SHP77 (cell line): Measurements from ENCODE around the gene CTPS2.
"Not testable (repeated sequence)": the region's sequence is repeated elsewhere in the genome, so short reads cannot be mapped to it uniquely, and the experiment has no call there.

ENCODE experiments used
- DNase-seq, 2 experiments: peaks; one replicate each; lab custom pipeline; 2025; lab: John Stamatoyannopoulos, UW

Gene CTPS2

DNA sequence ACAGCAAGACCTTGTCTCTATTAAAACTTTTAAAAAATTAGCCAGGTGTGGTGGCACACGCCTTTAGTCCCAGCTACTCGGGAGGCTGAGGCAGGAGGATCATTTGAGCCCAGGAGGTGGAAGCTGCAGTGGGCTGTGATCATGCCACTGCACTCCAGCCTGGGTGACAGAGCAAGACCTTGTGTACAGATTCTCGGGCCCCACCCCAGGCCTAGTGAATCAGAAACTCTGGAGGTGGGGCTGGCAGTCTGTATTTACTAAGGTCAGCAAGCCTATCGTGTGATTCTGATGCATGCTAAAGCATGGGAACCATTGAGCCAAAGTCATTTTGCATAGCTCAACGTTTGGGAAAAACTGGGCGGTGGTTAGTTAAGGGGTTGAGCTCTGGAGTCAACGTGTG is 59.0 kb downstream of the CTPS2 start:
- no peak for DNase-seq

- DNase-seq, result no peak
Observed at GRCh38 chrX:16651391-16652024, 61.0 kb downstream of the CTPS2 start.

GRCh38 chrX:16649858-16650257 is 62.6 kb downstream of the CTPS2 start, which contains the start of gene S100G:
Gene S100G (plus strand): TSS chrX:16650158. CDS start chrX:16651007, 849 bp downstream.
- DNase-seq, result no peak

DNA sequence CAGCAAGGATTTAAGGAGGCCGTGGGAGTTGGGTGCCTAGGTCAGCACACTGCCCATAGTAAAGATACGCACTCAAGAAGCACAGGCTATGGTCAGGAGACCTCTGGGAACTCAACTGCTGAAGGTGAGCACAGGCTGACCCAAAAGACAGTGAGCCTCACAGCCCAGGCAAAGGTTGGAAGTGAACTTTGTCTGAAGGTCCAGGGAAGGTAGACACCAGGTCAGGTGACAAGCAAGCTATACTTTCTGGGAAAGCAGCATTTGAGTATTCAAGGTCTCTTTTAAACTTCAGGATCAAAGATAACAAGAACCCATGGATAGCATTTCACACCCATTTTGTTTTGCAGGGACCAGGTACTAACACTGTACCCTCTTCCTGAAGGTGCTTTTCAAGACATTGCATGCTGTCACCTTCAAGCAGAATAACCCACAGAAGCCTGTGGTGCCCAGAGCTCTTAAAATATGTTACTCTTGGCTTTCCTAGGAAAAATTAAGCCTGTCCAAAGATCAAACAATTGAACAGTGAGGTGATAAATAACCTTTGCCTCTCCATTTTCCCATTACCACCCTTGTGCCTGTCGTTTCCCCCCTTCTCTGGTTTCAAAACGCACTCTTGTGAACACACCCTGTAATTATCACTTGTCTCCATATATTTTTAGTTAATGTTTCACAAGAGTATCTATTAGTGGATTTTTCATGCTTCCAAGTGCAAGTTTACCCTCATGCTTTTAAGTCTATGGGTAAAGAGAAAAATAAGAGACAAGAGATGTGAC is 65.9 kb downstream of the CTPS2 start:
- DNase-seq, result no peak

GRCh38 chrX:16643176-16643575 is 69.3 kb downstream of the CTPS2 start:
- no peak for DNase-seq

GRCh38 chrX:16640823-16641222 is 71.6 kb downstream of the CTPS2 start:
- no peak for DNase-seq

DNA sequence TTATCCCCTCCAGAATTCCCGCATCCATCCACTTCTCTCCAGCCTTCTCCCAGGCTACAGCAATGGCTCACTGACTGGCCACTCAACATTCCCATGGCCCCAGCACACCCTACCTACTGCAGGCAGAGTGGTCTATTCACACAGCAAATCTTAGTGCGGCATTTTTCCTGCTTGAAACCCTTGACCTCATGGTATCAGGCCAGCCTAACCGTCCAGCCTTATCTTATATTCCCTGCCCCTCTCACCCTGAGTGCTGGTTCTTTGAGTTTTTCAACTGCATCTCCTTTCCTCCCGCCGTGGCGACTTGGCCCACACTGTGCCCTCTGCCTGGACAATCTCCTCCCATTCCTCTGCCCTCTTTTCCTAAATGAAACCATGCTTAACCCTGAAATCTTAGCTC is 72.5 kb downstream of the CTPS2 start:
- no peak for DNase-seq

GRCh38 chrX:16638533-16638932 is 73.9 kb downstream of the CTPS2 start:
- DNase-seq, result no peak

- no peak for DNase-seq
Observed at GRCh38 chrX:16635596-16635995, 76.9 kb downstream of the CTPS2 start.

- DNase-seq, result no peak
Observed at GRCh38 chrX:16635040-16635439, 77.4 kb downstream of the CTPS2 start.

GRCh38 chrX:16633754-16634153 is 78.7 kb downstream of the CTPS2 start:
- DNase-seq, result no peak

DNA sequence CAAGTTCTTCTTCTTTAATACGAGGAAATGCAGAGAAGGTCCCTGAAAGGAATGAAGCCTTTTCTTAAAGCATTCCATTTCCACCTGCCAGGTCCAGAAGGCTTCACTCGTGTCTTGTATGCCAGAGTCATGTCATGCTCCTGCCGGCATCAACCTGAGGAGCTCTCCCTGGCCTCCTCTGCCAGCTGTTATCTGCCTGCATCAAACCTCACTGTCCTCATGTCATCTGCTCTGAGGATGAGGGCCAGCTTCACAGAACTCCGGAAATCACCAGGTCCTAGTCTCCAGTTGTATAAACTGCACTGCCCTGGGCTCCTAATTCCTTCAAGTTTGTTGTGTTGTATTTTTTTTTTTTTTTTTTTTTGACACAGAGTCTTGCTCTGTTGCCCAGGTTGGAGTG is 82.6 kb downstream of the CTPS2 start:
- DNase-seq, result no peak

- no peak for DNase-seq
Observed at GRCh38 chrX:16628946-16629595, 83.4 kb downstream of the CTPS2 start.

DNA sequence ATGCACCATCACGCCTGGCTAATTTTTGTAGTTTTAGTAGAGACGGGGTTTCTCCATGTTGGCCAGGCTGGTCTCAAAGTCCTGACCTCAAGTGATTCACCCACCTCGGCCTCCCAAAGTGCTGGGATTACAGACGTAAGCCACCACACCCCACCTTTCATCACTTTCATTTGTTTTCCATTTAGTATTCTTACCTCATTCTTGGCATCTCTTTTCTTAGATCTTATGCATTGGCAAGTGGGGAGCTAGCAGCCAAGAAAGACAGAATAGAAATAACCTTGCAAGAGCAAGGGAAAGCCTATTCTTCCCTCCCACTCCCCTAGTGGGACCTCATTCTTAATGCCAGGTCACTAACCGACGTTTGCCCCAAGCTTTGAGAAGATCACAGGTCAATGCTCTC is 84.0 kb downstream of the CTPS2 start:
- DNase-seq, result not testable (repeated sequence)

- no peak for DNase-seq
Observed at GRCh38 chrX:16619024-16619423, 93.4 kb downstream of the CTPS2 start.

GRCh38 chrX:16618422-16618821 is 94.0 kb downstream of the CTPS2 start:
- DNase-seq, result no peak

- no peak for DNase-seq
Observed at GRCh38 chrX:16617382-16617781, 95.1 kb downstream of the CTPS2 start.

GRCh38 chrX:16612257-16612897 is 100.1 kb downstream of the CTPS2 start:
- no peak for DNase-seq

GRCh38 chrX:16610654-16611053 is 101.8 kb downstream of the CTPS2 start:
- DNase-seq, result not testable (repeated sequence)

- no peak for DNase-seq
Observed at GRCh38 chrX:16610121-16610621, 102.3 kb downstream of the CTPS2 start.

DNA sequence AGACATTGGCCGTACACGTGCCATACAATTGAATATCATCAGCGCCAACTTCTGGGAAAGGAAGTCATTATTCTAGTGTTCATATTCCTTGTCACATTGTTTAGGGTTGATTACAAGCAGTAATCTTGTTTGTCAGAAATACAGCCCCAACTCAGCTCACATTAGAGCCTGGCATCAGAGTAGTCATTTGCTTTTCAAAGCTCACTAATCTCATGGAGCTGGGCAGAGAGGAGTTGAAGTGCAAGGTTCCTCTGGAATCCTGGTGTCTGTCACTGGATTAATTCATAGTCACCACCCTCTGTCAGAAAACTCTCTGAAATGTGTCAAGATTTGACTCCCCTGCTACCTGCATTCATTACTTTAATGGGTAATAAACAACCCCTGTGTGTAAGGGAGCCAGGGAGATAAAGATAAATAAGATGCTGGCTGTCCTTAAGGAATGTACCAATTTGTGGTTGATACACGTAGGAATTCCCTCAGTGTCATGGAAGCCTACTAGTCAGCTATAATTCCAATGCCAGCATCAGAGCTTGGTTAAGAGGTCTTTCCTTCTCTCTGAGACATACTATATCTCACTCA is 106.2 kb downstream of the CTPS2 start:
- DNase-seq, result no peak

DNA sequence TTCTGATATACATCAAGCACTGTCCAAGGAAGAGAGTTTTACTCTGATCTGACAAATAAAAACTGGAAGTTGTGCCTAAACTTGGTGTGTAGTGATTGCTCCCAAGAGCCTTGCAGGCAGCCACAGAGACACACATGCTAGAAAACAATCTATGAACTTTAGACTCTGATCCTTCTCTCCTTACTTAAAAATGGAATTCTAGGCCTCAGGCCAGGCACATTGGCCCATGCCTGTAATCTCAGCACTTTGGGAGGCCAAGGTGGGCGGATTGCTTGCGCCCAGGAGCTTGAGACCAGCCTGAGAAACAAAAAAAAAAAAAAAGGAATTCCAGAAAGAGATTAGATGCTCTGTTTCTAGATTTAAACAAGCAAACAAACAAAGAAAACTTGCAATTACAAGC is 108.1 kb downstream of the CTPS2 start:
- DNase-seq, result no peak
